Gastroesophageal sphincter (tissue), 4 donors: ENCODE measurements around the gene ARHGAP25. TPM values are rescaled to one million over a fixed set of nuclear protein-coding genes. Genes with fewer than 3 reads are reported as not detected.

Experiments
- ATAC-seq: fragments of 150-250 bp; one replicate; pipeline ENCODE4 v1.9.1; 2016; ENCODE audit warnings: mild to moderate bottlenecking, moderate library complexity
- H3K27ac ChIP-seq, 4 donors: fragments of 200-600 bp; sonication (generic) in 3 of 4; 1 replicate in 3 of 4; 2 replicates in 1 of 4; pipeline ENCODE4 v1.5.1; 2016 to 2019
- H3K27me3 ChIP-seq: fragments of 200-600 bp; sonication (generic); one replicate; pipeline ENCODE4 v1.5.1; 2019
- H3K36me3 ChIP-seq, 2 donors: fragments of 200-600 bp; sonication (generic); one replicate each; pipeline ENCODE4 v1.5.1; 2019; ENCODE audit warnings: control low read depth in 1 of 2
- H3K4me1 ChIP-seq, 3 donors: fragments of 200-600 bp; sonication (generic); 1 replicate in 2 of 3; 2 replicates in 1 of 3; pipeline ENCODE4 v1.5.1; 2016 to 2019; ENCODE audit warnings: control low read depth in 2 of 3
- H3K4me3 ChIP-seq, 2 donors: fragments of 200-600 bp; sonication (generic); one replicate each; pipeline ENCODE4 v1.5.1; 2019; ENCODE audit warnings: mild to moderate bottlenecking in 1 of 2, moderate library complexity in 1 of 2
- H3K9me3 ChIP-seq, 3 donors: fragments of 200-600 bp; sonication (generic); one replicate each; pipeline ENCODE4 v1.5.1; 2017 to 2019; ENCODE audit warnings: control low read depth in 2 of 3
- CTCF ChIP-seq, 4 experiments: fragments of 200-600 bp in 2 of 4; fragments of 450-650 bp in 2 of 4; sonication (generic) in 1 of 4; IDR thresholded peaks; one replicate each; pipeline ENCODE4 v1.5.1; 2017 to 2019; ENCODE audit warnings: antibody characterized with exemption in 4 of 4, mild to moderate bottlenecking in 2 of 4, moderate library complexity in 2 of 4
- EP300 ChIP-seq: sonication (generic); formaldehyde crosslinking; IDR thresholded peaks from one replicate; pipeline ENCODE4 v1.6.1; 2017; ENCODE audit warnings: antibody characterized with exemption, mild to moderate bottlenecking
- POLR2A ChIP-seq, 2 donors: fragments of 450-650 bp; IDR thresholded peaks; one replicate each; pipeline ENCODE4 v1.6.1; 2017; ENCODE audit warnings: antibody characterized with exemption in 2 of 2, mild to moderate bottlenecking in 2 of 2, moderate library complexity in 1 of 2
- POLR2AphosphoS5 ChIP-seq: sonication (generic); formaldehyde crosslinking; IDR thresholded peaks from one replicate; pipeline ENCODE4 v1.6.1; 2017; ENCODE audit warnings: antibody characterized with exemption
- WGBS, 2 donors: methylation state at CpG; one replicate each; pipeline ENCODE4 v1.1.5; 2018; ENCODE audit warnings: low coverage in 1 of 2; 5-methylcytosine and 5-hydroxymethylcytosine counted together
- total RNA-seq, 4 donors: library from RNA; depleted of rRNA; stranded (reverse); fragments of >200 nt; gene quantifications; one replicate each; pipeline ENCODE4 v1.1.0, GENCODE V29; 2016

The ARHGAP25 gene
- total RNA-seq, 4 donors from 2014 or later: 2.2 to 7.3 (median 4.4) TPM

- H3K9me3 ChIP-seq: no peaks in the 10 kb centered on the region
- H3K27ac ChIP-seq: no peak overlapping the region
- H3K36me3 ChIP-seq: no peaks in the 10 kb centered on the region
- ATAC-seq: no peak
- TF ChIP-seq POLR2A (IDR thresholded peaks at IDR 0.05) (no peak), EP300 (no peak), POLR2AphosphoS5 (no peak), CTCF (IDR thresholded peaks at IDR 0.05) (no peak)
- no peaks in the 10 kb centered on the region for H3K4me1 ChIP-seq
- H3K27me3 ChIP-seq: no peaks in the 10 kb centered on the region
- WGBS, 2 donors: 60 to 74% methylated on average over 6 to 7 of the region's 7 CpGs
- H3K4me3 ChIP-seq: no peak overlapping the region
Measured at GRCh38 chr2:68790600-68790999, 56.0 kb downstream of the ARHGAP25 start.

- no peak overlapping the region for H3K4me3 ChIP-seq
- ATAC-seq: no peak
- 50 to 57% methylated on average over 1 of the region's 1 CpG for WGBS, 2 donors
- H3K4me1 ChIP-seq: no peaks in the 10 kb centered on the region
- H3K27me3 ChIP-seq: no peaks in the 10 kb centered on the region
- H3K9me3 ChIP-seq: no peaks in the 10 kb centered on the region
- no peak overlapping the region for H3K27ac ChIP-seq
- no peaks in the 10 kb centered on the region for H3K36me3 ChIP-seq
- TF ChIP-seq POLR2AphosphoS5 (no peak), POLR2A (IDR thresholded peaks at IDR 0.05) (no peak)
Measured at GRCh38 chr2:68791914-68792313, 57.3 kb downstream of the ARHGAP25 start.

GRCh38 chr2:68792751-68793150 lies 58.1 kb downstream of the ARHGAP25 start:
- ATAC-seq: no peak
- H3K4me3 ChIP-seq: no peak overlapping the region
- H3K4me1 ChIP-seq: no peaks in the 10 kb centered on the region
- no peaks in the 10 kb centered on the region for H3K36me3 ChIP-seq
- H3K27me3 ChIP-seq: no peaks in the 10 kb centered on the region
- H3K27ac ChIP-seq: no peak overlapping the region
- WGBS, 2 donors: 94 to 95% methylated on average over 4 of the region's 4 CpGs
- H3K9me3 ChIP-seq: no peaks in the 10 kb centered on the region
- TF ChIP-seq EP300 (no peak), CTCF (IDR thresholded peaks at IDR 0.05) (no peak), POLR2A (IDR thresholded peaks at IDR 0.05) (no peak), POLR2AphosphoS5 (no peak)

GRCh38 chr2:68796295-68796905 lies 61.8 kb downstream of the ARHGAP25 start:
- H3K27ac ChIP-seq: no peak overlapping the region
- no peaks in the 10 kb centered on the region for H3K27me3 ChIP-seq
- H3K36me3 ChIP-seq: no peaks in the 10 kb centered on the region
- no peaks in the 10 kb centered on the region for H3K4me1 ChIP-seq
- no peak for ATAC-seq
- no peaks in the 10 kb centered on the region for H3K9me3 ChIP-seq
- no peak overlapping the region for H3K4me3 ChIP-seq
- TF ChIP-seq EP300: no peak
- TF ChIP-seq POLR2AphosphoS5: no peak
- TF ChIP-seq CTCF (IDR thresholded peaks at IDR 0.05): no peak
- no peak for TF ChIP-seq POLR2A (IDR thresholded peaks at IDR 0.05)
- WGBS, 2 donors: 54 to 84% methylated on average over 1 to 3 of the region's 3 CpGs

- TF ChIP-seq EP300: no peak
- no peak for TF ChIP-seq POLR2AphosphoS5
- no peak for TF ChIP-seq CTCF (IDR thresholded peaks at IDR 0.05)
- no peak for TF ChIP-seq POLR2A (IDR thresholded peaks at IDR 0.05)
- ATAC-seq: no peak
Measured at GRCh38 chr2:68798569-68798968, 64.0 kb downstream of the ARHGAP25 start.

More at GRCh38 chr2:68798569-68798968, 64.0 kb downstream of the ARHGAP25 start:
- no peaks in the 10 kb centered on the region for H3K36me3 ChIP-seq
- no peak overlapping the region for H3K4me3 ChIP-seq
- H3K4me1 ChIP-seq: no peaks in the 10 kb centered on the region
- no peak overlapping the region for H3K27ac ChIP-seq
- no peaks in the 10 kb centered on the region for H3K27me3 ChIP-seq
- H3K9me3 ChIP-seq: no peaks in the 10 kb centered on the region
